PC-3 (cell line): ENCODE measurements around the gene BCAS3. TPM values are rescaled to one million over a fixed set of nuclear protein-coding genes. Genes with fewer than 3 reads are reported as not detected.

Experiments
- ATAC-seq: fragments of 200-7000 bp; cut with Tn5 transposase; 2 replicates; pipeline ENCODE4 v1.9.1; 2020; ENCODE audit warnings: mild to moderate bottlenecking, moderate library complexity
- BruUV-seq: library from RNA; stranded (reverse); fragments of 400-500 nt; replicated peaks from 2 replicates; lab custom pipeline; 2021; lab: Mats Ljungman, UMichigan
- CTCF ChIA-PET: fragments of 300-600 bp; sonication (Branson Sonifier 250); formaldehyde crosslinking; loops from one replicate; lab custom pipeline; 2022; ENCODE audit warnings: antibody characterized with exemption; lab: Charles Lee
- POLR2A ChIA-PET: fragments of 300-600 bp; sonication (Branson Sonifier 250); formaldehyde crosslinking; loops from one replicate; lab custom pipeline; 2022; ENCODE audit warnings: antibody characterized with exemption; ENCODE audit not compliant: unreplicated experiment; lab: Charles Lee
- DNase-seq: peaks from one replicate; pipeline ENCODE4 v3.0.0-alpha.2; 2015
- H2AFZ ChIP-seq: fragments of 300-600 bp; sonication (generic); 2 replicates; pipeline ENCODE4 v1.6.0; 2016; ENCODE audit warnings: antibody characterized with exemption, low read length
- H3F3A ChIP-seq: fragments of 300-600 bp; sonication (generic); one replicate; pipeline ENCODE4 v1.6.0; 2017; ENCODE audit warnings: antibody characterized with exemption, low read length, control low read depth, mild to moderate bottlenecking; ENCODE audit not compliant: unreplicated experiment
- H3K27ac ChIP-seq: fragments of 300-600 bp; sonication (generic); 2 replicates; pipeline ENCODE4 v1.5.1; 2016; ENCODE audit warnings: mild to moderate bottlenecking, low read length
- H3K27me3 ChIP-seq: fragments of 300-600 bp; sonication (generic); 2 replicates; pipeline ENCODE4 v1.6.1; 2016; ENCODE audit warnings: low read length, mixed read lengths
- H3K36me3 ChIP-seq: fragments of 300-600 bp; sonication (generic); 2 replicates; pipeline ENCODE4 v1.6.1; 2016; ENCODE audit warnings: low read depth, mixed run types, low read length, mixed read lengths
- H3K4me1 ChIP-seq: fragments of 300-600 bp; sonication (generic); 2 replicates; pipeline ENCODE4 v1.5.1; 2016; ENCODE audit warnings: low read length; ENCODE audit not compliant: insufficient read depth
- H3K4me2 ChIP-seq: fragments of 300-600 bp; sonication (generic); 2 replicates; pipeline ENCODE4 v1.6.0; 2016; ENCODE audit warnings: low read length
- H3K4me3 ChIP-seq: fragments of 300-600 bp; sonication (generic); 2 replicates; pipeline ENCODE4 v1.5.1; 2016; ENCODE audit warnings: mild to moderate bottlenecking, low read length, mixed read lengths
- H3K79me2 ChIP-seq: fragments of 300-600 bp; sonication (generic); 2 replicates; pipeline ENCODE4 v1.6.1; 2017; ENCODE audit warnings: low read length, mixed read lengths
- H3K9ac ChIP-seq: fragments of 300-600 bp; sonication (generic); 2 replicates; pipeline ENCODE4 v1.6.0; 2016; ENCODE audit warnings: mild to moderate bottlenecking, low read length
- H3K9me2 ChIP-seq: fragments of 300-600 bp; sonication (generic); replicated peaks from 2 replicates; pipeline ENCODE4 v1.6.1; 2016; ENCODE audit warnings: mixed run types, low read length, mixed read lengths
- H3K9me3 ChIP-seq: fragments of 300-600 bp; sonication (generic); 2 replicates; pipeline ENCODE4 v1.6.1; 2016; ENCODE audit warnings: low read length, mixed read lengths
- H4K20me1 ChIP-seq: fragments of 300-600 bp; sonication (generic); 2 replicates; pipeline ENCODE4 v1.6.1; 2016; ENCODE audit warnings: low read length, mixed read lengths
- CTCF ChIP-seq: fragments of 300-600 bp; sonication (generic); conservative IDR thresholded peaks from 2 replicates; pipeline ENCODE4 v1.5.1; 2017; ENCODE audit warnings: antibody characterized with exemption, low read depth, mild to moderate bottlenecking, low read length
- EZH2 ChIP-seq: fragments of 300-600 bp; sonication (generic); IDR thresholded peaks from one replicate; pipeline ENCODE4 v1.6.1; 2017; ENCODE audit warnings: antibody characterized with exemption, mild to moderate bottlenecking, low read length; ENCODE audit not compliant: unreplicated experiment
- EZH2phosphoT487 ChIP-seq: fragments of 300-600 bp; sonication (generic); IDR thresholded peaks from 2 replicates; pipeline ENCODE4 v1.6.1; 2018; ENCODE audit warnings: mild to moderate bottlenecking, antibody characterized with exemption, low read length, borderline replicate concordance
- intact Hi-C: fragments of 100-400 bp; cut with micrococcal nuclease; formaldehyde crosslinking; loops from 2 replicates; pipeline ENCODE4 v1.9.0; 2023
- total RNA-seq: library from RNA; depleted of rRNA; stranded (reverse); fragments of >200 nt; gene quantifications from 2 replicates; pipeline ENCODE4 v1.2.3, GENCODE V29; 2014

BCAS3 gene
- total RNA-seq, 1 experiment from 2014 or later: 25.9 TPM

DNA sequence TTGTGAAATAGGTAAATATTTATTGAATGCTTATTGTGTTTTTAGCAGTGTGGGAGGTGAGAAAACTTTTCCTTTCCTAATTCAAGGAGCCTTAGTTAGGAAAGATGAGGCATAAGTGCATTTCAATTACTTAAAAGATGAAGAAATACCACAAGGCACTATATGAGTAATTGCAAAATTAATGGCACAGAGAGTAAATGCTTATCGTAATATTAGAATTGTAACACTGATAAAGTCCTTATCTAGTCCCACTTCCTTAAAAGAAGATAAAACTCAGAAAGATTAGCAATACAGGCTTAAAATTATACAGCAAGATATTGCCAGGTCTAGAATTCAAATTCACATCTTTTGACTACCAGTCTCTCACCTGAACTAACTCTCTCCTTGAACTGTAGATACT, 489.4 kb downstream of the BCAS3 start:
- Histone ChIP-seq H3K36me3 (no peaks in the 10 kb centered on the region), H3K9me2 (no peaks in the 10 kb centered on the region), H3K4me2 (no peak overlapping the region), H3K79me2 (no peaks in the 10 kb centered on the region), H2AFZ (no peak overlapping the region), H3F3A (no peaks in the 10 kb centered on the region), H3K4me1 (no peaks in the 10 kb centered on the region), H4K20me1 (no peaks in the 10 kb centered on the region), H3K27ac (no peak overlapping the region), H3K9ac (no peak overlapping the region), H3K9me3 (no peaks in the 10 kb centered on the region), H3K4me3 (no peak overlapping the region), H3K27me3 (no peaks in the 10 kb centered on the region)
- no peak for DNase-seq
- intact Hi-C loops: no loop called here
- ChIA-PET CTCF (no interaction called here), POLR2A (no interaction called here)
- BruUV-seq: no TSS peak
- TF ChIP-seq EZH2 (no peak), CTCF (no peak), EZH2phosphoT487 (no peak)
- no peak for ATAC-seq

GRCh38 chr17:61168506-61168905, 490.9 kb downstream of the BCAS3 start:
- Histone ChIP-seq H3K9me2 (no peaks in the 10 kb centered on the region), H2AFZ (no peak overlapping the region), H3K4me2 (no peak overlapping the region), H3K9me3 (no peaks in the 10 kb centered on the region), H3K27ac (no peak overlapping the region), H3K27me3 (no peaks in the 10 kb centered on the region), H3K4me3 (no peak overlapping the region), H3K4me1 (no peaks in the 10 kb centered on the region), H3K9ac (no peak overlapping the region), H3K36me3 (no peaks in the 10 kb centered on the region), H3K79me2 (no peaks in the 10 kb centered on the region), H4K20me1 (no peaks in the 10 kb centered on the region), H3F3A (no peaks in the 10 kb centered on the region)
- ChIA-PET CTCF (no interaction called here), POLR2A (no interaction called here)
- TF ChIP-seq CTCF (no peak), EZH2phosphoT487 (no peak)
- intact Hi-C loops: no loop called here
- ATAC-seq (no peak), DNase-seq (no peak)
- no TSS peak for BruUV-seq

DNA sequence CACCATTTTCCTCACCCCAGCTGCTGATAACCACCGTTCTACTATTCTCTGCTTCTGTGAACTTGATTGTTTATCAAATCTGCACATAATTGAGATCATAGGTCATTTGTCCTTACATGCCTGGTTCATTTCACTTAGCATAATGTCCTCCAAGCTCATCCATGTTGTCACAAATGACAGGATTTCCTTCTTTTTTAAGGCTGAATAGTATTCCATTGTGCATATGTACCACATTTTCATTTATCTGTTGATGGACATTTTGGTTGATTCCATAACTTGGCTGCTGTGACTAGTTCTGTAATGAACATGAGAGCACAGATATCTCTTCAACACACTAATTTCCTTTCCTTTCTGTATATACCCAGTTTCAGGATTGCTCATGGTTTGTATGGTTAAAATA, 496.7 kb downstream of the BCAS3 start:
- intact Hi-C loops: no loop called here
- no peak overlapping the region for H3K27ac ChIP-seq
- no peak for DNase-seq
- H3F3A ChIP-seq: no peaks in the 10 kb centered on the region
- no peaks in the 10 kb centered on the region for H4K20me1 ChIP-seq
- H3K4me2 ChIP-seq: no peak overlapping the region
- no peak overlapping the region for H3K9ac ChIP-seq
- H3K4me1 ChIP-seq: no peaks in the 10 kb centered on the region
- no peaks in the 10 kb centered on the region for H3K9me3 ChIP-seq
- no peaks in the 10 kb centered on the region for H3K36me3 ChIP-seq
- no peaks in the 10 kb centered on the region for H3K27me3 ChIP-seq
- no peak overlapping the region for H2AFZ ChIP-seq
- no TSS peak for BruUV-seq
- CTCF ChIA-PET: no interaction called here
- H3K4me3 ChIP-seq: no peak overlapping the region
- H3K79me2 ChIP-seq: no peaks in the 10 kb centered on the region
- POLR2A ChIA-PET: no interaction called here
- H3K9me2 ChIP-seq: no peaks in the 10 kb centered on the region
- TF ChIP-seq EZH2: no peak
- TF ChIP-seq CTCF: no peak
- no peak for TF ChIP-seq EZH2phosphoT487
- no peak for ATAC-seq
